PC-9 (cell line): ENCODE data around the gene XKR7. TPM values are rescaled to one million over a fixed set of nuclear protein-coding genes. Genes with fewer than 3 reads are reported as not detected.

Source experiments
- BruUV-seq: library from RNA; stranded (reverse); fragments of 400-500 nt; replicated peaks from 2 replicates; lab custom pipeline; 2021; lab: Mats Ljungman, UMichigan
- CTCF ChIA-PET: fragments of 300-600 bp; sonication (Branson Sonifier 250); formaldehyde crosslinking; loops from one replicate; lab custom pipeline; 2022; ENCODE audit warnings: antibody characterized with exemption; lab: Charles Lee
- POLR2A ChIA-PET: fragments of 300-600 bp; sonication (Branson Sonifier 250); formaldehyde crosslinking; loops from one replicate; lab custom pipeline; 2022; ENCODE audit warnings: antibody characterized with exemption; ENCODE audit not compliant: unreplicated experiment; lab: Charles Lee
- DNase-seq, 2 experiments: peaks; one replicate each; pipeline versions ENCODE4 v3.0.0 to v3.0.0-alpha.2; 2015 to 2022; ENCODE audit warnings: mixed read lengths in 1 of 2
- H2AFZ ChIP-seq: fragments of 200-600 bp; sonication (generic); 2 replicates; pipeline ENCODE4 v1.8.1; 2017; ENCODE audit warnings: antibody characterized with exemption
- H3F3A ChIP-seq: fragments of 200-600 bp; sonication (generic); 2 replicates; pipeline ENCODE4 v1.8.1; 2017; ENCODE audit warnings: antibody characterized with exemption, mild to moderate bottlenecking, low read depth; ENCODE audit not compliant: insufficient read depth
- H3K27ac ChIP-seq: fragments of 200-600 bp; sonication (generic); 2 replicates; pipeline ENCODE4 v1.6.1; 2016; ENCODE audit warnings: mixed run types
- H3K27me3 ChIP-seq: fragments of 200-600 bp; sonication (generic); 2 replicates; pipeline ENCODE4 v1.6.1; 2016; ENCODE audit warnings: low read depth, mixed run types; ENCODE audit not compliant: insufficient read depth
- H3K36me3 ChIP-seq: fragments of 200-600 bp; sonication (generic); 2 replicates; pipeline ENCODE4 v1.6.1; 2016; ENCODE audit warnings: low read depth, mixed run types
- H3K4me1 ChIP-seq: fragments of 200-600 bp; sonication (generic); replicated peaks from 2 replicates; pipeline ENCODE4 v1.6.1; 2016; ENCODE audit warnings: mixed run types; ENCODE audit not compliant: insufficient read depth
- H3K4me2 ChIP-seq: fragments of 200-600 bp; sonication (generic); 2 replicates; pipeline ENCODE4 v1.6.1; 2017; ENCODE audit warnings: mixed run types
- H3K4me3 ChIP-seq: fragments of 200-600 bp; sonication (generic); 2 replicates; pipeline ENCODE4 v1.6.1; 2016; ENCODE audit warnings: mixed run types
- H3K79me2 ChIP-seq: fragments of 200-600 bp; sonication (generic); 2 replicates; pipeline ENCODE4 v1.6.1; 2017; ENCODE audit warnings: low read depth, mixed run types
- H3K9me2 ChIP-seq: fragments of 200-600 bp; sonication (generic); 2 replicates; pipeline ENCODE4 v1.8.1; 2017; ENCODE audit warnings: mild to moderate bottlenecking; ENCODE audit not compliant: insufficient read depth
- H3K9me3 ChIP-seq: fragments of 200-600 bp; sonication (generic); 2 replicates; pipeline ENCODE4 v1.8.1; 2016; ENCODE audit warnings: low read depth; ENCODE audit not compliant: insufficient read depth
- H4K20me1 ChIP-seq: fragments of 200-600 bp; sonication (generic); 2 replicates; pipeline ENCODE4 v1.8.1; 2017; ENCODE audit not compliant: insufficient read depth
- EZH2 ChIP-seq: fragments of 200-600 bp; sonication (generic); IDR thresholded peaks from 2 replicates; pipeline ENCODE4 v1.8.0; 2017; ENCODE audit warnings: antibody characterized with exemption, low read depth
- intact Hi-C: fragments of 100-400 bp; cut with micrococcal nuclease; formaldehyde crosslinking; loops from one replicate; pipeline ENCODE4 v1.10.0; 2022; ENCODE audit not compliant: unreplicated experiment
- total RNA-seq: library from RNA; stranded (reverse); gene quantifications from 2 replicates; pipeline ENCODE4 v1.2.3, GENCODE V29; 2021
- TF ChIP-seq, protein P1 (sequence below): fragments of 200-600 bp; sonication (generic); conservative IDR thresholded peaks from 2 replicates; pipeline ENCODE4 v1.6.1; 2017; ENCODE audit warnings: mixed run types, antibody characterized with exemption, mild to moderate bottlenecking, moderate library complexity

Gene XKR7
- total RNA-seq, 1 experiment from 2014 or later, result not detected

DNA sequence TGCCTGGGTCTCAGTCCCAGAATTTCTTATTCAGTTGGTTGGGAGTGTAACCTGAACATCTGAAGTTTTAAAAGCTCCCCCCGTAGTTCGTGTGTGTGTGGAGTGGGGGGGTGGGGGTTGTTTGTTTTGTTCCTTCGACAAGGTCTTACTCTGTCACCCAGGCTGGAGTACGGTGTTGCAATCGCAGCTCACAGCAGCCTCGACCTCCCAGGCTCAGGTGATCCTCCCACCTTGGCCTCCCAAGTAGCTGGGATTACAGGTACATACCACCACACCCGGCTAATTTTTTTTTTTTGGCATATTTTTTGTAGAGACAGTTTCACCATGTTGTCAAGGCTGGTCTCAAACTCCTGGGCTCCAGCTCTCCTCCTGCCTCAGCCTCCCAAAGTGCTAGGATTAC, 45.4 kb downstream of the XKR7 start:
- no TSS peak for BruUV-seq

GRCh38 chr20:32017711-32018251, 49.8 kb downstream of the XKR7 start:
- Histone ChIP-seq H3K36me3 (no peaks in the 10 kb centered on the region), H3K9me2 (no peaks in the 10 kb centered on the region), H3K4me2 (peak overlapping the region; percentile 68), H3K9me3 (no peaks in the 10 kb centered on the region), H2AFZ (peak overlapping the region; percentile 53; the same call in 1 of the 2 replicates), H3K27me3 (peaks cover 77% of the 10 kb centered on the region), H3F3A (no peaks in the 10 kb centered on the region), H4K20me1 (no peaks in the 10 kb centered on the region), H3K4me1 (0 out of 2 replicates have a peak, but pooled peaks cover 4% of the 10 kb centered on the region), H3K4me3 (peak overlapping the region; percentile 32; the same call in 1 of the 2 replicates), H3K27ac (no peak overlapping the region), H3K79me2 (no peaks in the 10 kb centered on the region)
- ChIA-PET POLR2A (no interaction called here), CTCF (interaction anchor here (0.6 to 1.1 kb wide), 3 partner anchors 44 to 166 kb away, joined by 3 to 7 read pairs (median 3); no protein-coding TSS in a partner anchor)
- DNase-seq, result peak; percentile 69 to 73
- intact Hi-C loops, result loop anchor here (5.0 kb wide), 1 partner anchor 65 kb away; the partner anchor contains the start of gene PDRG1
- no TSS peak for BruUV-seq
- no peak for TF ChIP-seq EZH2
- TF ChIP-seq, protein P1, sequence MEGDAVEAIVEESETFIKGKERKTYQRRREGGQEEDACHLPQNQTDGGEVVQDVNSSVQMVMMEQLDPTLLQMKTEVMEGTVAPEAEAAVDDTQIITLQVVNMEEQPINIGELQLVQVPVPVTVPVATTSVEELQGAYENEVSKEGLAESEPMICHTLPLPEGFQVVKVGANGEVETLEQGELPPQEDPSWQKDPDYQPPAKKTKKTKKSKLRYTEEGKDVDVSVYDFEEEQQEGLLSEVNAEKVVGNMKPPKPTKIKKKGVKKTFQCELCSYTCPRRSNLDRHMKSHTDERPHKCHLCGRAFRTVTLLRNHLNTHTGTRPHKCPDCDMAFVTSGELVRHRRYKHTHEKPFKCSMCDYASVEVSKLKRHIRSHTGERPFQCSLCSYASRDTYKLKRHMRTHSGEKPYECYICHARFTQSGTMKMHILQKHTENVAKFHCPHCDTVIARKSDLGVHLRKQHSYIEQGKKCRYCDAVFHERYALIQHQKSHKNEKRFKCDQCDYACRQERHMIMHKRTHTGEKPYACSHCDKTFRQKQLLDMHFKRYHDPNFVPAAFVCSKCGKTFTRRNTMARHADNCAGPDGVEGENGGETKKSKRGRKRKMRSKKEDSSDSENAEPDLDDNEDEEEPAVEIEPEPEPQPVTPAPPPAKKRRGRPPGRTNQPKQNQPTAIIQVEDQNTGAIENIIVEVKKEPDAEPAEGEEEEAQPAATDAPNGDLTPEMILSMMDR, result peak; percentile 61

More for the DNA sequence above, 45.4 kb downstream of the XKR7 start:
- intact Hi-C loops, result no loop called here
- Histone ChIP-seq H3K27me3 (peaks cover 75% of the 10 kb centered on the region), H3K36me3 (no peaks in the 10 kb centered on the region), H3K4me1 (0 out of 2 replicates have a peak, but pooled peaks cover 4% of the 10 kb centered on the region), H3K9me3 (no peaks in the 10 kb centered on the region), H3K4me2 (no peak overlapping the region), H3K27ac (no peak overlapping the region), H3K9me2 (no peaks in the 10 kb centered on the region), H2AFZ (no peak overlapping the region), H3K79me2 (no peaks in the 10 kb centered on the region), H3F3A (no peaks in the 10 kb centered on the region), H4K20me1 (no peaks in the 10 kb centered on the region), H3K4me3 (no peak overlapping the region)
- DNase-seq, result no peak
- ChIA-PET POLR2A (no interaction called here), CTCF (no interaction called here)
- TF ChIP-seq, protein P1, result no peak
- TF ChIP-seq EZH2, result no peak

DNA sequence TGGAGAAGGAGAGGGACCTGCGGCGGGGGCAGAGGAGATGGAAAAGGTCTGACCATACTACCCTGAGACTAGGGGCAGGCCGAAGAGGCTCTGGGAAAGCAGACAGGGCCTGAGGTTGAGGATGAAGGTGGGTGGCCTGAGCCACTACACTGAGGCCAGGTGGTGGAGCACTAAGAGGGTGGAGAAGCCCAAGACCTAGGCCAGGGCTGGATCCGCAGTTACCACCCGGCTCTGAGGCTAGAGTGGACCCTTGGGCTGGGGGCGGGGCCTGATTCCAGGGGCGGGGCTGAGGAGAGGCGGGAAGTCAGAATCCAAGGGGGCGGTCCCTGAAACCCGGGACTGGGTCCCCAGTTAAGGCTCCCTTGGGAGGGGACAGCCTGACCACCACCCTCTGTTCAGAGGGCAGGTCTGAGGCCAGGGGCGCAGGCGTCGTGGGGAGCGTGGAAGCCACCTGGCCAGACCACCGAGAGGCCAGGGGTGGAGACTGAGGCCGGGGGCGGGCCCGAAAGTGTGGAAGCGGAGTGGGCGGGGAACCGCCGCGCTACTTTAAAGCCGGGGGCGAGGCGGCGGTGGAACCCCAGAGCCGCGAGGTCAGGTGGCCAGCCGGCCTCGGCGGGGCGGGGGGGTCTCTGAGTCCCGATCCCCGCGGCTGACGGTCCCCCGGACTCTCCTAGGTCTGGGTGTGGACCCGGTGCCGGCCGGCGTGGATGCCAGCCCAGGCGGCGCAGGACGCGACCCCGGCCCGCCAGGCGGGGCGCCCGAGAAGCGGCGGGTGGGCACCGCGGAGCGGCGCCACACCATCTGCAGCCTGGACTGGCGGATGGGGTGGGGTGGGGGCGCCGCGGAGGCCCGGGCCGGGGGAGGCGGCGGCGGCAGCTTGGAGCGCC, 50.6 kb downstream of the XKR7 start:
- intact Hi-C loops, result loop anchor here (5.0 kb wide), 1 partner anchor 66 kb away; the partner anchor contains the start of gene PDRG1
- Histone ChIP-seq H3K9me3 (no peaks in the 10 kb centered on the region), H3K4me2 (peak overlapping the region; percentile 75), H3K4me1 (0 out of 2 replicates have a peak, but pooled peaks cover 4% of the 10 kb centered on the region), H3F3A (no peaks in the 10 kb centered on the region), H3K27me3 (peaks cover 82% of the 10 kb centered on the region), H3K36me3 (no peaks in the 10 kb centered on the region), H2AFZ (peak overlapping the region; percentile 68; the same call in 1 of the 2 replicates), H3K79me2 (no peaks in the 10 kb centered on the region), H4K20me1 (no peaks in the 10 kb centered on the region), H3K9me2 (no peaks in the 10 kb centered on the region), H3K27ac (no peak overlapping the region), H3K4me3 (peak overlapping the region; percentile 60; the same call in 1 of the 2 replicates)
- ChIA-PET CTCF (interaction anchor here (0.6 to 1.1 kb wide), 3 partner anchors 45 to 345 kb away, joined by 3 to 7 read pairs (median 4); no protein-coding TSS in a partner anchor), POLR2A (no interaction called here)
- TF ChIP-seq EZH2, result no peak
- TF ChIP-seq, protein P1, result no peak
- no TSS peak for BruUV-seq
- peak; percentile 52 to 84 for DNase-seq
